PC-3 (cell line): ENCODE data around the gene TMEM163.

Source experiments
- EZH2 ChIP-seq: fragments of 300-600 bp; sonication (generic); IDR thresholded peaks from one replicate; pipeline ENCODE4 v1.6.1; 2017; ENCODE audit warnings: antibody characterized with exemption, mild to moderate bottlenecking, low read length; ENCODE audit not compliant: unreplicated experiment
- EZH2phosphoT487 ChIP-seq: fragments of 300-600 bp; sonication (generic); IDR thresholded peaks from 2 replicates; pipeline ENCODE4 v1.6.1; 2018; ENCODE audit warnings: mild to moderate bottlenecking, antibody characterized with exemption, low read length, borderline replicate concordance
- TF ChIP-seq, protein P1 (sequence below): fragments of 300-600 bp; sonication (generic); conservative IDR thresholded peaks from 2 replicates; pipeline ENCODE4 v1.5.1; 2017; ENCODE audit warnings: antibody characterized with exemption, low read depth, mild to moderate bottlenecking, low read length

DNA sequence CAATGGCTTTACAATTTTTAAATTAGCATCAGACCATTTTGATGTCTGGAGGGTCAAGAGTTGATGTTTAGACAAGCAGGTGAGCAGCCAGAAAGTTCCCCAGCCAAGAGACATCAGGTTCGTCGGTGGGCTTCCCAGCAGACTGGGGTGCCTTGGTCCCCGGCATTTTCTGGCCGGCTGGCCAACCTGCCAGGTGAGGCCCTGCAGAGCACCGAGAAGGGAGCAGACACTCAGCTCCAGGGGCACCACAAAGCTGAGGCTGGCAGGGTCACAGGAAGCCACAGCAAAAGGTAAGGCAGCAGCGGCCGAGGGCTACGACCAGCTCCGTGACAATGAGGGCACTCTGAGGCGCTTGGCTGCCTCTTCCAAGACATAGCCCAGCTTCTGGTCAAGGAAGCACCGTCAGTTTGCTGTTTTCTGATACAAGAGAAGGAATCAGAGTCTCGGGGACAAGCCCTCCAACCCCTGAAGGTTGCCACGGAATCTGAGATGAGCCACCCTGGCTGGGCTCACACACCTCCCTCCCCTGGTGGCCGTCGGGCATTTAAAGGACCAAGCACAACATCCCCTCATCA is 235.9 kb downstream of the TMEM163 start:
- TF ChIP-seq, protein P1, sequence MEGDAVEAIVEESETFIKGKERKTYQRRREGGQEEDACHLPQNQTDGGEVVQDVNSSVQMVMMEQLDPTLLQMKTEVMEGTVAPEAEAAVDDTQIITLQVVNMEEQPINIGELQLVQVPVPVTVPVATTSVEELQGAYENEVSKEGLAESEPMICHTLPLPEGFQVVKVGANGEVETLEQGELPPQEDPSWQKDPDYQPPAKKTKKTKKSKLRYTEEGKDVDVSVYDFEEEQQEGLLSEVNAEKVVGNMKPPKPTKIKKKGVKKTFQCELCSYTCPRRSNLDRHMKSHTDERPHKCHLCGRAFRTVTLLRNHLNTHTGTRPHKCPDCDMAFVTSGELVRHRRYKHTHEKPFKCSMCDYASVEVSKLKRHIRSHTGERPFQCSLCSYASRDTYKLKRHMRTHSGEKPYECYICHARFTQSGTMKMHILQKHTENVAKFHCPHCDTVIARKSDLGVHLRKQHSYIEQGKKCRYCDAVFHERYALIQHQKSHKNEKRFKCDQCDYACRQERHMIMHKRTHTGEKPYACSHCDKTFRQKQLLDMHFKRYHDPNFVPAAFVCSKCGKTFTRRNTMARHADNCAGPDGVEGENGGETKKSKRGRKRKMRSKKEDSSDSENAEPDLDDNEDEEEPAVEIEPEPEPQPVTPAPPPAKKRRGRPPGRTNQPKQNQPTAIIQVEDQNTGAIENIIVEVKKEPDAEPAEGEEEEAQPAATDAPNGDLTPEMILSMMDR, result no peak
- TF ChIP-seq EZH2phosphoT487 (no peak), EZH2 (no peak)
